Prostate gland (tissue), 2 donors: Measurements from ENCODE around the gene CCDC34. TPM values are rescaled to one million over a fixed set of nuclear protein-coding genes. Genes with fewer than 3 reads are reported as not detected.
A peak's percentile ranks its signal among the peaks of the same experiment; 100 is the strongest.

Experiments
- DNase-seq: peaks from one replicate; pipeline ENCODE4 v3.0.0-alpha.2; 2019; ENCODE audit warnings: low spot score
- H3K27ac ChIP-seq, 2 donors: fragments of 200-600 bp; sonication (generic); 2 replicates each; pipeline ENCODE4 v1.5.1; 2017 to 2019
- H3K27me3 ChIP-seq: fragments of 200-600 bp; sonication (generic); replicated peaks from 2 replicates; pipeline ENCODE4 v1.5.1; 2019; ENCODE audit not compliant: insufficient read depth
- H3K36me3 ChIP-seq, 2 donors: fragments of 200-600 bp; sonication (generic); 1 replicate in 1 of 2; 2 replicates in 1 of 2; pipeline versions ENCODE4 v1.5.1 to v1.8.1; 2017 to 2019
- H3K4me1 ChIP-seq: fragments of 200-600 bp; sonication (generic); replicated peaks from 2 replicates; pipeline ENCODE4 v1.5.1; 2019
- H3K4me3 ChIP-seq, 2 donors: fragments of 200-600 bp; sonication (generic); 2 replicates each; pipeline ENCODE4 v1.5.1; 2017 to 2019
- H3K9me3 ChIP-seq: fragments of 200-600 bp; sonication (generic); 2 replicates; pipeline ENCODE4 v1.5.1; 2017
- CTCF ChIP-seq, 4 experiments: fragments of 200-600 bp in 2 of 4; fragments of 450-650 bp in 2 of 4; sonication (generic) in 2 of 4; IDR thresholded peaks; 1 replicate in 3 of 4; 2 replicates in 1 of 4; pipeline ENCODE4 v1.5.1; 2016 to 2019; ENCODE audit warnings: antibody characterized with exemption in 4 of 4, mild to moderate bottlenecking in 2 of 4, moderate library complexity in 2 of 4
- POLR2A ChIP-seq: fragments of 450-650 bp; IDR thresholded peaks from one replicate; pipeline ENCODE4 v1.6.1; 2016; ENCODE audit warnings: antibody characterized with exemption, mild to moderate bottlenecking
- POLR2AphosphoS5 ChIP-seq: sonication (generic); formaldehyde crosslinking; IDR thresholded peaks from one replicate; pipeline ENCODE4 v1.6.1; 2017; ENCODE audit warnings: antibody characterized with exemption
- WGBS: methylation state at CpG from one replicate; pipeline ENCODE4 v1.1.5; 2018; 5-methylcytosine and 5-hydroxymethylcytosine counted together
- intact Hi-C: fragments of 100-400 bp; cut with DNase I; formaldehyde crosslinking; loops from one replicate; pipeline ENCODE4 v1.14.2; 2022
- total RNA-seq, 2 donors: library from RNA; depleted of rRNA; stranded (reverse); fragments of >200 nt; gene quantifications; one replicate each; pipeline ENCODE4 v1.1.0, GENCODE V29; 2016

The CCDC34 gene
- total RNA-seq, 2 donors from 2014 or later, result 5.7 to 6.7 TPM

GRCh38 chr11:27391331-27392015 lies 28.5 kb upstream of the CCDC34 start:
- Histone ChIP-seq H3K4me1 (no peaks in the 10 kb centered on the region), H3K27ac (peak overlapping the region in 1 of 2 donors; percentile 32)

GRCh38 chr11:27390318-27391295 lies 27.6 kb upstream of the CCDC34 start:
- TF ChIP-seq POLR2AphosphoS5 (no peak), CTCF (IDR thresholded peaks at IDR 0.05) (no peak), POLR2A (no peak)
- intact Hi-C loops, result no loop called here
- DNase-seq, result no peak
- Histone ChIP-seq H3K27me3 (no peaks in the 10 kb centered on the region), H3K36me3 (no peaks in the 10 kb centered on the region), H3K27ac (no peak overlapping the region), H3K4me3 (no peak overlapping the region), H3K9me3 (no peaks in the 10 kb centered on the region), H3K4me1 (no peaks in the 10 kb centered on the region)
- WGBS, result 85% methylated on average over 6 of the region's 6 CpGs

More at GRCh38 chr11:27391331-27392015, 28.5 kb upstream of the CCDC34 start:
- no peak for DNase-seq
- no peaks in the 10 kb centered on the region for H3K36me3 ChIP-seq
- H3K27me3 ChIP-seq, result no peaks in the 10 kb centered on the region
- 86% methylated on average over 5 of the region's 5 CpGs for WGBS
- no peak overlapping the region for H3K4me3 ChIP-seq
- no peak for TF ChIP-seq POLR2AphosphoS5
- TF ChIP-seq POLR2A, result no peak
- TF ChIP-seq CTCF (IDR thresholded peaks at IDR 0.05), result no peak
- no peaks in the 10 kb centered on the region for H3K9me3 ChIP-seq
- intact Hi-C loops, result no loop called here

GRCh38 chr11:27388869-27389268 lies 25.9 kb upstream of the CCDC34 start:
- Histone ChIP-seq H3K36me3 (no peaks in the 10 kb centered on the region), H3K27me3 (no peaks in the 10 kb centered on the region), H3K4me1 (no peaks in the 10 kb centered on the region), H3K4me3 (no peak overlapping the region), H3K27ac (no peak overlapping the region), H3K9me3 (no peaks in the 10 kb centered on the region)
- intact Hi-C loops, result no loop called here
- TF ChIP-seq CTCF (IDR thresholded peaks at IDR 0.05) (no peak), POLR2A (no peak), POLR2AphosphoS5 (no peak)
- WGBS, result 58% methylated on average over 1 of the region's 1 CpG
- DNase-seq, result no peak

GRCh38 chr11:27388001-27388400 lies 25.0 kb upstream of the CCDC34 start:
- no peak for TF ChIP-seq CTCF (IDR thresholded peaks at IDR 0.05)
- TF ChIP-seq POLR2AphosphoS5, result no peak
- TF ChIP-seq POLR2A, result no peak
- 19% methylated on average over 2 of the region's 2 CpGs for WGBS
- intact Hi-C loops, result no loop called here
- no peaks in the 10 kb centered on the region for H3K4me1 ChIP-seq
- H3K36me3 ChIP-seq, result no peaks in the 10 kb centered on the region
- DNase-seq, result no peak
- H3K4me3 ChIP-seq, result no peak overlapping the region
- H3K9me3 ChIP-seq, result no peaks in the 10 kb centered on the region
- H3K27me3 ChIP-seq, result no peaks in the 10 kb centered on the region
- H3K27ac ChIP-seq, result no peak overlapping the region
